ENCODE data around the gene LRRC4B. TPM values are rescaled to one million over a fixed set of nuclear protein-coding genes. Genes with fewer than 3 reads are reported as not detected.
"Not testable (repeated sequence)": the region's sequence is repeated elsewhere in the genome, so short reads cannot be mapped to it uniquely, and the experiment has no call there.

LRRC4B gene
- total RNA-seq, 1 donor from 2014 or later: 0.12 TPM

- H3K9me3 Mint-ChIP-seq; H3K27ac Mint-ChIP-seq; intact Hi-C loops (cut with micrococcal nuclease); H3K27me3 Mint-ChIP-seq; H3K36me3 Mint-ChIP-seq (ENCODE audit: low read depth); H3K4me3 Mint-ChIP-seq; H3K4me1 Mint-ChIP-seq; DNase-seq: not testable (repeated sequence)
These were observed 13.8 kb upstream of the LRRC4B start for GRCh38 chr19:50581795-50582660.

GRCh38 chr19:50580970-50581634 lies 12.9 kb upstream of the LRRC4B start:
- no peak for DNase-seq
- intact Hi-C loops (cut with micrococcal nuclease): no loop called here
- no peaks in the 10 kb centered on the region for H3K36me3 Mint-ChIP-seq (ENCODE audit: low read depth)
- H3K27ac Mint-ChIP-seq: no peak overlapping the region
- H3K4me1 Mint-ChIP-seq: no peaks in the 10 kb centered on the region
- peaks cover under 1% of the 10 kb centered on the region for H3K27me3 Mint-ChIP-seq
- H3K4me3 Mint-ChIP-seq: no peak overlapping the region
- H3K9me3 Mint-ChIP-seq: no peaks in the 10 kb centered on the region

- DNase-seq: no peak
- no peaks in the 10 kb centered on the region for H3K36me3 Mint-ChIP-seq (ENCODE audit: low read depth)
- H3K27me3 Mint-ChIP-seq: peaks cover 2% of the 10 kb centered on the region
- no peak overlapping the region for H3K4me3 Mint-ChIP-seq
- no peaks in the 10 kb centered on the region for H3K9me3 Mint-ChIP-seq
- H3K27ac Mint-ChIP-seq: no peak overlapping the region
- no peaks in the 10 kb centered on the region for H3K4me1 Mint-ChIP-seq
- intact Hi-C loops (cut with micrococcal nuclease): no loop called here
These were observed 12.0 kb upstream of the LRRC4B start for GRCh38 chr19:50580240-50580639.

DNA sequence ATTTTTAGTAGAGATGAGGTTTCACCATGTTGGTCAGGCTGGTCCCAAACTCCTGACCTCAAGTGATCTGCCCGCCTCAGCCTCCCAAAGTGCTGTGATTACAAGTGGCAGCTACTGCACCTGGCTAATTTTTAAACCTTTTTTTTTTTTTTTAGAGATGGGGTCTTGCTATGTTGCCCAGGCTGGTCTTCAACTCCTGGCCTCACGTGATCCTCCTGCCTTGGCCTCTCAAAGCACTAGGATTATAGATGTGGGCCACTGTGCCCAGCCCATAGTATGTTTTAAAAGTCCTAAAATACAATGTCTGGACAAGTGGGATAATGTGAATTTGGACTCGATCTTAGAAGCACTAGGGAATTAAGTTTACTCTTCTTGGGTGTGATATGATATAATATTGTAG lies 8.5 kb upstream of the LRRC4B start:
- H3K27ac Mint-ChIP-seq, H3K4me1 Mint-ChIP-seq: not testable (repeated sequence)

DNA sequence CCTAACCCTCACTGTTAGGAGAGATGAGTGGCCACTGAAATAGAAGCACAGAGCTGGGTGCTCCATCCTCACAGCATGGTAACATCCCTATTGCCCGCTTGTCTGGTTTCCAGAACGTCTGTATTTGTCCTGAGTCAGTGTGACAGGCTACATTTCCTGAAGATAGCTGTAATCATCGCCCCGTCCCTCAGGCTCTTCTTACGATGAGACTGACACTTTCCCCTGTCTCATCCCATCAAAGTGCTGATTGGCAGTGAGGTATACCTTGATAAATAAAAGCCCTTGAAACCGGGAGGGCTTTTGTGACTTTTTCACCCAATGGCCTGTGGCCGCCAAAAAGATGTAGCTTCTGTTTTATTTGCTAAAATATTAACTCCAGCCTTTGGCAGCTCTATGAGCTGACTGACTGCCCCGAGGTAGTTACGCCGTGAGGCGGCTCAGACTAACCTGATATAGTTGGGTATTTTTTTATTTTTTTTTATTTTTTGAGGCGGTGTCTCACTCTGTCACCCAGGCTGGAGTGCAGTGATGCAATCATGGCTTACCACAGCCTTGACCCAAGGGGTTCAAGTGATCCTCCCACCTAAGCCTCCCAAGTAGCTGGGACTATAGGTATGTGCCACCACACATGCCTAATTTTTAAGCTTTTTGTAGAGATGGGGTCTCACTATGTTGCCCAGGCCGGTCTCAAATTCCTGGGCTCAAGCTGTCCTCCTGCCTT lies 5.7 kb upstream of the LRRC4B start:
- Mint-ChIP-seq H3K4me1 (no peaks in the 10 kb centered on the region), H3K9me3 (no peaks in the 10 kb centered on the region), H3K4me3 (no peak overlapping the region), H3K27me3 (peaks cover 20% of the 10 kb centered on the region), H3K27ac (no peak overlapping the region), H3K36me3 (ENCODE audit: low read depth) (no peaks in the 10 kb centered on the region)
- DNase-seq: no peak
- intact Hi-C loops (cut with micrococcal nuclease): no loop called here

More for the DNA sequence above, 8.5 kb upstream of the LRRC4B start:
- H3K9me3 Mint-ChIP-seq; H3K4me3 Mint-ChIP-seq; H3K36me3 Mint-ChIP-seq (ENCODE audit: low read depth); DNase-seq; intact Hi-C loops (cut with micrococcal nuclease); H3K27me3 Mint-ChIP-seq: not testable (repeated sequence)

GRCh38 chr19:50570997-50571396 lies 2.8 kb upstream of the LRRC4B start:
- Mint-ChIP-seq H3K27me3 (peaks cover 28% of the 10 kb centered on the region), H3K27ac (no peak overlapping the region), H3K4me3 (no peak overlapping the region), H3K9me3 (no peaks in the 10 kb centered on the region), H3K4me1 (peaks cover 6% of the 10 kb centered on the region), H3K36me3 (ENCODE audit: low read depth) (no peaks in the 10 kb centered on the region)
- no peak for DNase-seq
- intact Hi-C loops (cut with micrococcal nuclease): no loop called here

DNA sequence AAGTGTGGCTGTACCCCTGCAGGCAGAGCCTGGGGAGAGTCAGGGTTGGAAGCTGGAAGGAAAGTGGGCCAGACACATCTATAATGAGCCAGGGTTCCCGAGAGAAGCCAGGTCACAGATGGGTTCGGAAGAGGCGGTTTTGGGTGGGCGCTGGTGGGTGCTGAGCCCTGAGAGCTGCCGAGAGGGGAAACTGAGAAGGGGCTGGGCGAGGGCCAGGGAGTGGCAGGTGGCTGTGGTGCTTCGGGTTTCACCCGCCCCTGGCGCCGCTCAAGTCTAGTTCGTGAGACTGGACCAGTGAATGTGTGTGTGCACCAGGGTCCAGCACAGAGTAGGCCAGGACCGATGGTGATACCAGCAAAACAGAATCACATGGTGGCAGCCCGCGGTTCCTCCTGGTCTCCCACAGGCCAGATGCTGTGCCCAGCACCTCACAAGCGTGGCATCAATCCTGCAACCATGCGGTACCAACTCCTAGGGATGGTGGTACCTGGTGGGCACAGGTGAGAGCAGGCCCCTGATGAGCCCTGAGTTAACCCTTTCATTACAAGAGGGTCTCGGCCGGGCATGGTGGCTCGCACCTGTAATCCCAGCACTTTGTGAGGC lies 1.8 kb upstream of the LRRC4B start:
- no peak overlapping the region for H3K4me3 Mint-ChIP-seq
- H3K27me3 Mint-ChIP-seq: peaks cover 36% of the 10 kb centered on the region
- no peak for DNase-seq
- no peak overlapping the region for H3K27ac Mint-ChIP-seq
- H3K36me3 Mint-ChIP-seq (ENCODE audit: low read depth): no peaks in the 10 kb centered on the region
- H3K4me1 Mint-ChIP-seq: peaks cover 16% of the 10 kb centered on the region
- no peaks in the 10 kb centered on the region for H3K9me3 Mint-ChIP-seq
- intact Hi-C loops (cut with micrococcal nuclease): no loop called here

- no peaks in the 10 kb centered on the region for H3K36me3 Mint-ChIP-seq (ENCODE audit: low read depth)
- no peak overlapping the region for H3K27ac Mint-ChIP-seq
- peaks cover 44% of the 10 kb centered on the region for H3K27me3 Mint-ChIP-seq
- intact Hi-C loops (cut with micrococcal nuclease): no loop called here
- DNase-seq: no peak
- no peak overlapping the region for H3K4me3 Mint-ChIP-seq
- peaks cover 16% of the 10 kb centered on the region for H3K4me1 Mint-ChIP-seq
- H3K9me3 Mint-ChIP-seq: no peaks in the 10 kb centered on the region
These were observed 778 bp upstream of the LRRC4B start for GRCh38 chr19:50568728-50569698.

GRCh38 chr19:50567052-50567841 lies 988 bp downstream of the LRRC4B start:
- Mint-ChIP-seq H3K4me3 (peak overlapping the region; percentile 62), H3K4me1 (peaks cover 16% of the 10 kb centered on the region), H3K9me3 (no peaks in the 10 kb centered on the region), H3K27me3 (peaks cover 51% of the 10 kb centered on the region), H3K36me3 (ENCODE audit: low read depth) (no peaks in the 10 kb centered on the region), H3K27ac (no peak overlapping the region)
- no peak for DNase-seq
- intact Hi-C loops (cut with micrococcal nuclease): no loop called here

GRCh38 chr19:50565984-50566903 lies 2.0 kb downstream of the LRRC4B start:
- intact Hi-C loops (cut with micrococcal nuclease): no loop called here
- no peak for DNase-seq
- Mint-ChIP-seq H3K4me3 (peak overlapping the region; percentile 75), H3K27ac (peak overlapping the region; percentile 18), H3K9me3 (no peaks in the 10 kb centered on the region), H3K4me1 (peaks cover 16% of the 10 kb centered on the region), H3K36me3 (ENCODE audit: low read depth) (no peaks in the 10 kb centered on the region), H3K27me3 (peaks cover 49% of the 10 kb centered on the region)

DNA sequence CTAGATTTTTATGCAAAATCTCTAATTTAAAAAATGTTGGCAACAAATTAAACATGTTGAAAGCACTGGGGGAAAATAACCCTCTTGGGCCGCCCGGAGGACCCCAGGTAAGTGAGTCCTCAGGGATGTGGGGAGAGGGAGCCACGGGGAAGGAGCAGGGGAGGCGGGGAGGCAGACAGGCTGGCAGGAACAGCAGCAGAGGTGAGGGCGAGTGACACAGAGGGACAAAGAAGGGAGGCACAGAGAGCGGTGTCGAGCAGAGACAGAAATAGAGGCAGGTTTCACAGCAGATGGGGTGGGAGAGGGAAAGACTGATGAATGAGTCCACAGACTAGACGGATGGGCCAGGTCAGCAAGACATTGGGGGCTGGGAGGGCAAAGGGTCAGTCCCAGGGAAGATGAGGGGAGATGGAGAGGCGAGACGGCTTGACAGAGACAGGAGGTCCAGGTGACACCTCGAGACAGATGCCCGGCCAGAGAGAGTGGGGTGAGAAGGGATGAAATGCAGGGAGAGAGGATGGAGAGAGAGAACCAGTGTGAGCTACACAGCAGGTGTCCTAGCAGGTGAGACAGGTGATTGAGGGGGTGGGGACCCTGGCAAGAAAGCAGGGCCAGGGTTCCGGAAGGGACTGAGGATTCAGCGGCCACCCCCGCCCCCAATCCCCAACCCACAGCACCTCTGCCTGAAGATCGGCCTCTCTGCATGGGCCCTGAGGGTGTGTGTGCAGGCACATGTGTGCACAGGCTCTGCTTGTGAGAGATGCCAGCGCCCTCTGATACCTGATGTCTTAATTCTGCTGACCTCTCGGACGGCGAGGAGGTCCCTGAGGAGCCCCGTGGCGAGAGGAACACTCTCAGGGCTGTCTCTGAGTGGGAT lies 3.8 kb downstream of the LRRC4B start:
- no peak overlapping the region for H3K27ac Mint-ChIP-seq
- H3K36me3 Mint-ChIP-seq (ENCODE audit: low read depth): no peaks in the 10 kb centered on the region
- H3K4me3 Mint-ChIP-seq: no peak overlapping the region
- no peaks in the 10 kb centered on the region for H3K9me3 Mint-ChIP-seq
- intact Hi-C loops (cut with micrococcal nuclease): no loop called here
- peaks cover 16% of the 10 kb centered on the region for H3K4me1 Mint-ChIP-seq
- peaks cover 38% of the 10 kb centered on the region for H3K27me3 Mint-ChIP-seq
- DNase-seq: no peak

Data from activated CD4-positive, alpha-beta T cell treated with anti-CD3 and anti-CD28 coated beads, Interleukin-2, amount 10 ng/mL, durations not matched to agents 24 days and 14 days (primary cell).